BJ (cell line): Measurements from ENCODE around the gene HSD17B14. TPM values are rescaled to one million over a fixed set of nuclear protein-coding genes. Genes with fewer than 3 reads are reported as not detected.
"Not testable (repeated sequence)": the region's sequence is repeated elsewhere in the genome, so short reads cannot be mapped to it uniquely, and the experiment has no call there.

Experiments used
- CTCF ChIA-PET: fragments of 350-600 bp; formaldehyde crosslinking; extraction: SDS; loops from one replicate; lab custom pipeline; 2021; ENCODE audit warnings: antibody characterized with exemption, inconsistent platforms; lab: Yijun Ruan, JAX
- POLR2A ChIA-PET: fragments of 300-600 bp; sonication (Branson Sonifier 250); formaldehyde crosslinking; extraction: SDS; loops from one replicate; lab custom pipeline; 2021; ENCODE audit warnings: antibody characterized with exemption; lab: Charles Lee
- DNase-seq: peaks from one replicate; pipeline ENCODE4 v3.0.0-alpha.2; 2011; ENCODE audit warnings: low read depth
- H3K27me3 ChIP-seq: 2 replicates; pipeline ENCODE4 v1.6.0; 2011; ENCODE audit warnings: low read length; ENCODE audit not compliant: control insufficient read depth, insufficient read depth
- H3K36me3 ChIP-seq: 2 replicates; pipeline ENCODE4 v1.5.1; 2011; ENCODE audit warnings: low read length; ENCODE audit not compliant: control insufficient read depth, insufficient read depth
- H3K4me3 ChIP-seq: 2 replicates; pipeline ENCODE4 v1.5.1; 2011; ENCODE audit warnings: low read depth, mild to moderate bottlenecking, control low read depth, low read length
- CTCF ChIP-seq: IDR thresholded peaks from 2 replicates; pipeline ENCODE4 v1.5.1; 2011; ENCODE audit warnings: low read depth, mild to moderate bottlenecking, control low read depth, inconsistent platforms, low read length, moderate library complexity; ENCODE audit not compliant: insufficient read depth
- polyA minus RNA-seq: library from RNA; depleted of rRNA, polyadenylated mRNA; stranded (reverse); fragments of >200 nt; gene quantifications from 2 replicates; pipeline ENCODE4 v1.2.3, GENCODE V29; 2011; rRNA and poly(A)+ RNA removed
- polyA plus RNA-seq: library from polyadenylated mRNA; depleted of rRNA; stranded (reverse); fragments of >200 nt; gene quantifications from 2 replicates; pipeline ENCODE4 v1.2.3, GENCODE V29; 2011; rRNA removed

Gene HSD17B14
- polyA plus RNA-seq (7.4 and 7.6 TPM in 2 replicates), polyA minus RNA-seq (1.1 and 3.5 TPM in 2 replicates)

GRCh38 chr19:48836089-48837017 is at the start of gene HSD17B14:
Gene HSD17B14, minus strand, starts transcription at chr19:48836491. Its CDS starts 80 bp downstream, at chr19:48836411.
- peak within 1 kb of the TSS; percentile 38 for H3K4me3 ChIP-seq

GRCh38 chr19:48883726-48884125 is 47.4 kb upstream of the HSD17B14 start:
- CTCF ChIA-PET: no interaction called here
- TF ChIP-seq CTCF: no peak
- POLR2A ChIA-PET: no interaction called here
- no peak overlapping the region for H3K4me3 ChIP-seq
- H3K27me3 ChIP-seq: no peaks in the 10 kb centered on the region
- no peak for DNase-seq
- H3K36me3 ChIP-seq: peaks cover under 1% of the 10 kb centered on the region; the same call in 1 of the 2 replicates

More at GRCh38 chr19:48836089-48837017, at the start of gene HSD17B14:
- DNase-seq: no peak
- Histone ChIP-seq H3K36me3 (peaks cover 2% of the 10 kb centered on the region), H3K27me3 (no peaks in the 10 kb centered on the region)
- no peak for TF ChIP-seq CTCF
- ChIA-PET CTCF (interaction anchor here (0.6 to 2.3 kb wide), 31 partner anchors 9 to 349 kb away, joined by 3 to 55 read pairs (median 4); partner anchors contain the start of genes BCAT2, GYS1 and RUVBL2), POLR2A (interaction anchor here (0.6 kb wide), 1 partner anchor 291 kb away, joined by 12 read pairs; no protein-coding TSS in a partner anchor)

- no peak for DNase-seq
- POLR2A ChIA-PET: no interaction called here
- Histone ChIP-seq H3K36me3 (peaks cover 4% of the 10 kb centered on the region), H3K27me3 (no peaks in the 10 kb centered on the region), H3K4me3 (no peak overlapping the region)
- no peak for TF ChIP-seq CTCF
- CTCF ChIA-PET: no interaction called here
Observed at GRCh38 chr19:48881741-48882657, 45.7 kb upstream of the HSD17B14 start.

- not testable (repeated sequence) for DNase-seq, H3K4me3 ChIP-seq, H3K27me3 ChIP-seq
- POLR2A ChIA-PET: interaction anchor here (0.8 kb wide), 1 partner anchor 21 kb away, joined by 5 read pairs; no protein-coding TSS in a partner anchor
- CTCF ChIA-PET: interaction anchor here (1.2 kb wide), 1 partner anchor 17 kb away, joined by 3 read pairs; no protein-coding TSS in a partner anchor
- H3K36me3 ChIP-seq: peaks cover 15% of the 10 kb centered on the region
Observed at GRCh38 chr19:48879696-48880095, 43.4 kb upstream of the HSD17B14 start.

DNA sequence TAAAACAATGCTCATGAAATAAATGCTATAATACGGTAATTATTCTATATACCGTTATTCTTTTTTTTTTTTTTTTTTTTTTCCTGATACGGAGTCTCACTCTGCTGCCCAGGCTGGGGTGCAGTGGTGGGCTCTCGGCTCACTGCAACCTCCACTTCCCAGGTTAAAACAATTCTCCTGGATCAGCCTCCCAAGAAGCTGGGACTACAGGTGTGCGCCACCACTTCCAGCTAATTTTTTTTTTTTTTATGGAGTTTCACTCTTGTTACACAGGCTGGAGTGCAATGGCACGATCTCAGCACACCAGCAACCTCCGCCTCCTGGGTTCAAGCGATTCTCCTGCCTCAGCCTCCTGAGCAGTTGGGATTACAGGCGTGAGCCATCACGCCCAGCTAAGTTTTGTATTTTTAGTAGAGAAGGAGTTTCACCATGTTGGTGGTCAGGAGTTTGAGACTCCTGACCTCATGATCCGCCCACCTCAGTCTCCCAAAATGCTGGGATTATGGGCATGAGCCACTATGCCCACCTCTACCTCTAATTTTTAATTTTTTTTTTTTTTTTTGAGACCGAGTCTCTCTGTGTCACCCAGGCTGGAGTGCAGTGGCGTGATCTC is 42.8 kb upstream of the HSD17B14 start:
- POLR2A ChIA-PET: interaction anchor here (0.8 kb wide), 1 partner anchor 22 kb away, joined by 5 read pairs; no protein-coding TSS in a partner anchor
- H3K36me3 ChIP-seq: peaks cover 20% of the 10 kb centered on the region
- DNase-seq: no peak
- H3K4me3 ChIP-seq: no peak overlapping the region
- no peaks in the 10 kb centered on the region for H3K27me3 ChIP-seq
- CTCF ChIA-PET: no interaction called here
- no peak for TF ChIP-seq CTCF
